ENCODE data around the gene GSPT1.

GRCh38 chr16:11844499-11844898 lies 71.3 kb downstream of the GSPT1 start:
- TF ChIP-seq CTCF (IDR thresholded peaks at IDR 0.05; ENCODE audit: low read depth, low read length) = no peak
- TF ChIP-seq POLR2A (IDR thresholded peaks at IDR 0.05; ENCODE audit: extremely low read depth, insufficient read length) = no peak
- no peak for TF ChIP-seq MAX (IDR thresholded peaks at IDR 0.05; ENCODE audit: low read depth, low read length)
